Endothelial cell (in vitro differentiated cells): ENCODE results near the gene GFI1B. TPM values are rescaled to one million over a fixed set of nuclear protein-coding genes. Genes with fewer than 3 reads are reported as not detected.

Source experiments
- DNase-seq: peaks from one replicate; pipeline ENCODE4 v3.0.0; 2021; ENCODE audit warnings: low spot score
- H3K27ac Mint-ChIP-seq: one replicate; pipeline ENCODE4 v1.8.0; 2021; ENCODE audit warnings: mixed read lengths, inconsistent platforms; ENCODE audit not compliant: unreplicated experiment
- H3K27me3 Mint-ChIP-seq: one replicate; pipeline ENCODE4 v1.8.0; 2021; ENCODE audit warnings: mild to moderate bottlenecking, moderate library complexity, mixed read lengths, inconsistent platforms; ENCODE audit not compliant: unreplicated experiment
- H3K36me3 Mint-ChIP-seq: one replicate; pipeline ENCODE4 v1.8.0; 2021; ENCODE audit warnings: mild to moderate bottlenecking, low read depth, mixed read lengths, inconsistent platforms; ENCODE audit not compliant: unreplicated experiment
- H3K4me1 Mint-ChIP-seq: one replicate; pipeline ENCODE4 v1.8.0; 2021; ENCODE audit warnings: mild to moderate bottlenecking, mixed read lengths, inconsistent platforms; ENCODE audit not compliant: unreplicated experiment
- H3K4me3 Mint-ChIP-seq: one replicate; pipeline ENCODE4 v1.8.0; 2021; ENCODE audit warnings: mild to moderate bottlenecking, mixed read lengths, inconsistent platforms; ENCODE audit not compliant: unreplicated experiment
- H3K9me3 Mint-ChIP-seq: one replicate; pipeline ENCODE4 v1.8.0; 2021; ENCODE audit warnings: mixed read lengths, inconsistent platforms; ENCODE audit not compliant: unreplicated experiment
- CTCF ChIP-seq: fragments of 200-600 bp; sonication (generic); IDR thresholded peaks from one replicate; pipeline ENCODE4 v1.5.0; 2021; ENCODE audit warnings: antibody characterized with exemption; ENCODE audit not compliant: unreplicated experiment
- total RNA-seq: library from RNA; stranded (reverse); fragmentation: NEBNext Ultra II Directional; extraction: Animal tissue kit (Norgen Biotek cat#: 25700); gene quantifications from one replicate; pipeline ENCODE4 v1.2.1, GENCODE V29; 2021; ENCODE audit not compliant: unreplicated experiment

Gene GFI1B
- total RNA-seq, 1 donor from 2014 or later = not detected

GRCh38 chr9:133003071-133003461 lies 24.6 kb downstream of the GFI1B start:
- Mint-ChIP-seq H3K4me3 (no peak overlapping the region), H3K27ac (peak overlapping the region; percentile 11), H3K27me3 (peaks cover 4% of the 10 kb centered on the region), H3K9me3 (no peaks in the 10 kb centered on the region), H3K4me1 (peaks cover 25% of the 10 kb centered on the region), H3K36me3 (no peaks in the 10 kb centered on the region)
- TF ChIP-seq CTCF = no peak
- DNase-seq = no peak

GRCh38 chr9:133003671-133004090 lies 25.2 kb downstream of the GFI1B start:
- DNase-seq = no peak
- TF ChIP-seq CTCF = no peak
- Mint-ChIP-seq H3K36me3 (no peaks in the 10 kb centered on the region), H3K27me3 (peaks cover 4% of the 10 kb centered on the region), H3K4me1 (peaks cover 25% of the 10 kb centered on the region), H3K4me3 (no peak overlapping the region), H3K9me3 (no peaks in the 10 kb centered on the region), H3K27ac (no peak overlapping the region)

- Mint-ChIP-seq H3K4me1 (peaks cover 23% of the 10 kb centered on the region), H3K27me3 (peaks cover 5% of the 10 kb centered on the region), H3K27ac (no peak overlapping the region), H3K4me3 (no peak overlapping the region), H3K9me3 (no peaks in the 10 kb centered on the region), H3K36me3 (no peaks in the 10 kb centered on the region)
- no peak for DNase-seq
- TF ChIP-seq CTCF = no peak
Measured at GRCh38 chr9:133004091-133004998, 25.9 kb downstream of the GFI1B start.

GRCh38 chr9:133004999-133005760 lies 26.7 kb downstream of the GFI1B start:
- H3K9me3 Mint-ChIP-seq = no peaks in the 10 kb centered on the region
- peaks cover 6% of the 10 kb centered on the region for H3K27me3 Mint-ChIP-seq
- DNase-seq = no peak
- no peak overlapping the region for H3K4me3 Mint-ChIP-seq
- no peaks in the 10 kb centered on the region for H3K36me3 Mint-ChIP-seq
- H3K4me1 Mint-ChIP-seq = peaks cover 17% of the 10 kb centered on the region
- TF ChIP-seq CTCF = no peak
- no peak overlapping the region for H3K27ac Mint-ChIP-seq

- H3K9me3 Mint-ChIP-seq = no peaks in the 10 kb centered on the region
- H3K4me1 Mint-ChIP-seq = peaks cover 17% of the 10 kb centered on the region
- no peak for DNase-seq
- no peak overlapping the region for H3K4me3 Mint-ChIP-seq
- no peak overlapping the region for H3K27ac Mint-ChIP-seq
- H3K36me3 Mint-ChIP-seq = no peaks in the 10 kb centered on the region
- TF ChIP-seq CTCF = no peak
- H3K27me3 Mint-ChIP-seq = peaks cover 4% of the 10 kb centered on the region
Measured at GRCh38 chr9:133005957-133006356, 27.5 kb downstream of the GFI1B start.
